ENCODE results near the gene STPG4.
A peak's percentile ranks its signal among the peaks of the same experiment; 100 is the strongest.

Gene STPG4

GRCh38 chr2:47086054-47086471, 69.0 kb downstream of the STPG4 start:
- DNase-seq: no peak

GRCh38 chr2:47083886-47084687, 71.0 kb downstream of the STPG4 start:
- DNase-seq: no peak

- DNase-seq: no peak
These were observed 71.6 kb downstream of the STPG4 start for GRCh38 chr2:47083485-47083884.

- DNase-seq: no peak
These were observed 72.1 kb downstream of the STPG4 start for GRCh38 chr2:47083005-47083404.

- no peak for DNase-seq
These were observed 74.2 kb downstream of the STPG4 start for GRCh38 chr2:47080888-47081301.

GRCh38 chr2:47079515-47080412, 75.3 kb downstream of the STPG4 start:
- DNase-seq: no peak

- DNase-seq: no peak
These were observed 76.3 kb downstream of the STPG4 start for GRCh38 chr2:47078541-47079482.

GRCh38 chr2:47077442-47078117, 77.5 kb downstream of the STPG4 start:
- no peak for DNase-seq

GRCh38 chr2:47076586-47077441, 78.3 kb downstream of the STPG4 start:
- peak; percentile 97 for DNase-seq

- no peak for DNase-seq
These were observed 79.0 kb downstream of the STPG4 start for GRCh38 chr2:47076126-47076506.

GRCh38 chr2:47075361-47076125, 79.6 kb downstream of the STPG4 start:
- no peak for DNase-seq

GRCh38 chr2:47074691-47075090, 80.4 kb downstream of the STPG4 start:
- DNase-seq: no peak

GRCh38 chr2:47073641-47074040, 81.5 kb downstream of the STPG4 start:
- no peak for DNase-seq

GRCh38 chr2:47073217-47073616, 81.9 kb downstream of the STPG4 start:
- DNase-seq: no peak

GRCh38 chr2:47072728-47073191, 82.3 kb downstream of the STPG4 start:
- DNase-seq: no peak

GRCh38 chr2:47072018-47072691, 83.0 kb downstream of the STPG4 start:
- peak; percentile 45 for DNase-seq

- peak; percentile 91 for DNase-seq
These were observed 83.9 kb downstream of the STPG4 start for GRCh38 chr2:47070920-47071824.

GRCh38 chr2:47070155-47070919, 84.8 kb downstream of the STPG4 start:
- no peak for DNase-seq
